ENCODE measurements around the gene SDK1. TPM values are rescaled to one million over a fixed set of nuclear protein-coding genes. Genes with fewer than 3 reads are reported as not detected.
"Not testable (repeated sequence)": the region's sequence is repeated elsewhere in the genome, so short reads cannot be mapped to it uniquely, and the experiment has no call there.

The SDK1 gene
- polyA plus RNA-seq, 3 donors, result 3.2 to 6.6 (median 3.3) TPM

- H3K27ac ChIP-seq (ENCODE audit: low read depth, low read length), result no peak overlapping the region
- 72 to 81% (median 77%) methylated on average over 27 of the region's 27 CpGs for WGBS, 3 donors
These were observed 946.2 kb downstream of the SDK1 start for GRCh38 chr7:4247106-4247876.

- WGBS, 3 donors, result 67 to 82% (median 76%) methylated on average over 4 of the region's 4 CpGs
- H3K27ac ChIP-seq (ENCODE audit: low read depth, low read length), result no peak overlapping the region
These were observed 947.2 kb downstream of the SDK1 start for GRCh38 chr7:4248295-4248694.

- H3K27ac ChIP-seq (ENCODE audit: low read depth, low read length), result no peak overlapping the region
- 88 to 91% (median 89%) methylated on average over 4 of the region's 4 CpGs for WGBS, 3 donors
These were observed 948.2 kb downstream of the SDK1 start for GRCh38 chr7:4249241-4249640.

- H3K27ac ChIP-seq (ENCODE audit: low read depth, low read length), result no peak overlapping the region
- 93 to 99% (median 98%) methylated on average over 6 of the region's 6 CpGs for WGBS, 3 donors
These were observed 954.3 kb downstream of the SDK1 start for GRCh38 chr7:4255336-4255735.

- no peak overlapping the region for H3K27ac ChIP-seq (ENCODE audit: low read depth, low read length)
- WGBS, 3 donors, result 61 to 83% (median 67%) methylated on average over 8 of the region's 8 CpGs
These were observed 955.2 kb downstream of the SDK1 start for GRCh38 chr7:4256286-4256685.

- WGBS, 3 donors, result 82 to 90% (median 88%) methylated on average over 15 of the region's 15 CpGs
These were observed 956.4 kb downstream of the SDK1 start for GRCh38 chr7:4257146-4258111.

GRCh38 chr7:4260116-4260515, 959.1 kb downstream of the SDK1 start:
- 92 to 94% (median 93%) methylated on average over 15 of the region's 15 CpGs for WGBS, 3 donors
- not testable (repeated sequence) for H3K27ac ChIP-seq (ENCODE audit: low read depth, low read length)

More at GRCh38 chr7:4257146-4258111, 956.4 kb downstream of the SDK1 start:
- H3K27ac ChIP-seq (ENCODE audit: low read depth, low read length), result no peak overlapping the region

GRCh38 chr7:4260867-4261600, 960.0 kb downstream of the SDK1 start:
- 47 to 68% (median 57%) methylated on average over 19 of the region's 19 CpGs for WGBS, 3 donors
- H3K27ac ChIP-seq (ENCODE audit: low read depth, low read length), result no peak overlapping the region

GRCh38 chr7:4261601-4261960, 960.5 kb downstream of the SDK1 start:
- WGBS, 3 donors, result 63 to 76% (median 76%) methylated on average over 11 of the region's 11 CpGs
- H3K27ac ChIP-seq (ENCODE audit: low read depth, low read length), result no peak overlapping the region

- H3K27ac ChIP-seq (ENCODE audit: low read depth, low read length), result not testable (repeated sequence)
- 94 to 96% (median 95%) methylated on average over 25 of the region's 25 CpGs for WGBS, 3 donors
These were observed 963.2 kb downstream of the SDK1 start for GRCh38 chr7:4264206-4264605.

GRCh38 chr7:4265066-4265465, 964.0 kb downstream of the SDK1 start:
- 32 to 72% (median 41%) methylated on average over 43 of the region's 43 CpGs for whole genome bisulfite sequencing, 3 donors
- no peak overlapping the region for H3K27ac ChIP-seq (ENCODE audit: low read depth, low read length)

GRCh38 chr7:4265676-4266075, 964.6 kb downstream of the SDK1 start:
- no peak overlapping the region for H3K27ac ChIP-seq (ENCODE audit: low read depth, low read length)
- 67 to 80% (median 70%) methylated on average over 15 of the region's 15 CpGs for WGBS, 3 donors

- WGBS, 3 donors, result 87 to 89% (median 89%) methylated on average over 21 of the region's 21 CpGs
- no peak overlapping the region for H3K27ac ChIP-seq (ENCODE audit: low read depth, low read length)
These were observed 965.4 kb downstream of the SDK1 start for GRCh38 chr7:4266270-4267040.

GRCh38 chr7:4267341-4268039, 966.4 kb downstream of the SDK1 start:
- 72 to 85% (median 80%) methylated on average over 21 of the region's 21 CpGs for WGBS, 3 donors
- H3K27ac ChIP-seq (ENCODE audit: low read depth, low read length), result no peak overlapping the region

GRCh38 chr7:4268040-4268965, 967.3 kb downstream of the SDK1 start:
- 82 to 84% (median 83%) methylated on average over 33 to 34 of the region's 34 CpGs for WGBS, 3 donors
- H3K27ac ChIP-seq (ENCODE audit: low read depth, low read length), result no peak overlapping the region

GRCh38 chr7:4269086-4269485, 968.0 kb downstream of the SDK1 start:
- H3K27ac ChIP-seq (ENCODE audit: low read depth, low read length), result no peak overlapping the region
- 86 to 95% (median 86%) methylated on average over 9 of the region's 9 CpGs for WGBS, 3 donors
